NOMO-1 treated with dmso at 0.1 percent for 144 hours (cell line): ENCODE data around the gene CDKN2B.
"Not testable (repeated sequence)": the region's sequence is repeated elsewhere in the genome, so short reads cannot be mapped to it uniquely, and the experiment has no call there.

Experiments
- DNase-seq: peaks from one replicate; lab custom pipeline; 2025; ENCODE audit not compliant: unreplicated experiment; lab: John Stamatoyannopoulos, UW

Gene CDKN2B, protein sequence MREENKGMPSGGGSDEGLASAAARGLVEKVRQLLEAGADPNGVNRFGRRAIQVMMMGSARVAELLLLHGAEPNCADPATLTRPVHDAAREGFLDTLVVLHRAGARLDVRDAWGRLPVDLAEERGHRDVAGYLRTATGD

GRCh38 chr9:22008717-22009505 is at the start of gene CDKN2B:
Gene CDKN2B (minus strand): TSS chr9:22009305. CDS start chr9:22008953, 352 bp downstream.
- no peak for DNase-seq

- not testable (repeated sequence) for DNase-seq
These were observed 48.9 kb upstream of the CDKN2B start for GRCh38 chr9:22057972-22058371.

- no peak for DNase-seq
These were observed 47.3 kb upstream of the CDKN2B start for GRCh38 chr9:22056402-22056801.

GRCh38 chr9:22055090-22055489 is 46.0 kb upstream of the CDKN2B start:
- no peak for DNase-seq

DNA sequence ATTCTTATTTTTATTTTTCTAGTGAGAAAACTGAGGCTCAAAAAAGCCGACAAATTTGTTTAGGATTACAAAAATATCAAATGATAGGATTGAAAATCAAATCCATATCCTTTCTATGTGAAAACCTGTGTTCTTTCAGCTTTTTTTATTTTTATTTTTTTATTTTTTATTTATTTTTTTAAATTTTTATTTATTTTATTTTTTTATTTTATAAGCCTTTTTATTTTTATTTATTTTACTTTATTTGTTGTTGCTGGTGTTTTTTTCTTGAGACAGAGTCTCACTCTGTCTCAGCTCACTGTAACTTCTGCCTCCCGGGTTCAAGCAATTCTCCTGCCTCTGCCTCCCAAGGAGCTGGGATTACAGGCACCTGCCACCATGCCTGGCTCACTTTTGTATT is 45.4 kb upstream of the CDKN2B start:
- DNase-seq, result no peak

GRCh38 chr9:22054076-22054475 is 45.0 kb upstream of the CDKN2B start:
- DNase-seq, result no peak

GRCh38 chr9:22053178-22053577 is 44.1 kb upstream of the CDKN2B start:
- no peak for DNase-seq

- no peak for DNase-seq
These were observed 43.4 kb upstream of the CDKN2B start for GRCh38 chr9:22052376-22052945.

DNA sequence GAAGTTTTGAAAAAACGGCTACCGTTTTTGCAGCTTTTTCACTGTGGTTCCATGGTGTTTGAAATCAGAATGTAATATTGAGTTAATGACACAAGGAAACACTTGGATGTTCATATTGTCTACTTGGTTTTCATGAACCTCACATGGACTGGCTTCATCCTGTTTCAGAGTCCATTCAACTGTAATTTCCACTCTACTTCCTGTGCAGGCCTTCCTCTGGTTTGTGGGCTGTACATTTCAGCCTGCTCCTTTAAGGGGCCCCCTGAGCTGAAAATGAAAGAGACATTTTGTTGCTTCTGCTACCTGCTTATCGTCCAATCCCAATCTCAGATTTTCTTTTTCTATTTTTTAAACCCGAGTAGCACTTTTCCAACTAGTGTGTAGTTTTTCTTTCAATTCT is 41.8 kb upstream of the CDKN2B start:
- DNase-seq, result no peak

- DNase-seq, result no peak
These were observed 40.3 kb upstream of the CDKN2B start for GRCh38 chr9:22049411-22049810.

DNA sequence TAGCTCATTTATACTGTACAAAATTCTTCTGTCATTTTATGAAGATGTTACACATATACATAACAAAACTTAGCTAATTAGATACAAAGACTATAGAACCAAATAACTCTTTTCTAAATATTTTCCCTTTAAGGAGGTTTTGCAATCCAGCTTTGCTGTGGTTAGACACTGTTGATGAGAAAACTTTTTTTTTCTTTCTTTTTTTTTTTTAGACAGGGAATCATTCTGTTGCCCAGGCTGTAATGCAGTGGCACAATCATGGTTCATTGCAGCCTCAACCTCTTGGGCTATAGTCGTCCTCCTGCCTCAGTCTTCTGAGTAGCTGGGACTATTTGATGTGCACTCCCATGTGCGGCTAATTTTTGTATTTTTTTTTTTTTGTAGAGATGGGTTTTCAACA is 38.5 kb upstream of the CDKN2B start:
- no peak for DNase-seq

DNA sequence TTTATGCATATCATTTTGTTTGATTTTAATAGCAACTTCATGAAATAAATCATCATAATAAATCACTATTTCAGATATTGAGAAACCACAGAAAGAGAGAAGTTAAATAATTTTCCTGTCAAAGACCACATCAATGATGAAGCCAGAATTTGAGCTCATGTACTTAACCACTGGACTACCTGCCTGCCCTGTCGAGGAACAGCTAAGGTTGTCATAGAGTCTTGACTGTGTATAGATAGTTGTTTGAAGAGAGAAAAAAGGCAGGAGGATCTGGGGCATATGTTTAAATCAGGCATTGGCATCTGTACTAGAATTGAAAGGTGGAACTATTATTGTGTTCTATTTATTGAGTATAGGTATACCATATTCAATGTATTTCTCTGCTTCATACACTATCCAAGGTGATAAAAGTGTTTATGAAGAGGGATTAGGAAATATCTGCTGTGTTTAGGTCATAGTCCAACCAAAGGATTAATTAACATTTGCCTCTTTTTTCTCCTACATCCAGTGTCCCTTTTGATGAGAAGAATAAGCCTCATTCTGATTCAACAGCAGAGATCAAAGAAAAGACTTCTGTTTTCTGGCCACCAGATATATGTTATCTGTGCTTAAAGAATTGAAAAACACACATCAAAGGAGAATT is 37.3 kb upstream of the CDKN2B start:
- DNase-seq, result no peak

DNA sequence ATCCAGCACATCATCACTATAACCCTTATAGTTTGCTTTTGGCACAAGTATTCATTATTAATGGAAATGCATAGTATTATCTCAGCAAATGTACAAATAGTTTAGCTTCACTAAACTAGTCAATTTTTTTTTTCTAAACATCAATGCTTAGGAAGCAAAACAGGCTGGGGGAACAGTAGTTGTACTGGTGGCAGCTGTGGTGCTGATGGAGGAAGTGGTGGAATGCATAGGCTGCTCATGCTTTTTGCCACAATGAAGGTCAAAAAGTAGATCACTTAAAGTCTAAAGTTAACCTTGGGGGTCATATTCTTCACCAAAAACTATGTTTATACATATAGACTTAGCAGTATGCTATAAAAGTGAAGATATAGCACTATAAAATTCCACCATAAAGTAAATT is 36.3 kb upstream of the CDKN2B start:
- no peak for DNase-seq

DNA sequence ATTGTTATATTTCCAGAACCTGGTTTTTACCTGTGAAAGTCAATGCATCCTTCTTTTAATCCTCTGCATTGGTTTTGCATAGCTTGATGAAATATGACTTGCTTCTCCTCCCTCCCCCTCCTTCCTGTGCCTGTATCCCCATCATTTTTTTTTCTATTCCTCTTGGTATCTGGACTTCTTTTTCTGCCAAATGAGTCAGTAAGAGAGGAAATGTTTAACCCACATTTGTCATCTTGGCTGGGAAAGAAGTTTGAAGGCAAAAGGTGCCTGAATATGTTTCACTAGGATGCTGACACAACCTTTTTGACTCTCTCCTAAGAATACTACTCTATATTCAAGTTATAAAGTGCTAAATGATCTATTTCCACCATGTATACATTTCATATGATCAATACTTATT is 35.5 kb upstream of the CDKN2B start:
- no peak for DNase-seq

- DNase-seq, result no peak
These were observed 34.8 kb upstream of the CDKN2B start for GRCh38 chr9:22043928-22044327.

GRCh38 chr9:22041775-22042174 is 32.7 kb upstream of the CDKN2B start:
- no peak for DNase-seq

GRCh38 chr9:22041344-22041743 is 32.2 kb upstream of the CDKN2B start:
- DNase-seq, result no peak

DNA sequence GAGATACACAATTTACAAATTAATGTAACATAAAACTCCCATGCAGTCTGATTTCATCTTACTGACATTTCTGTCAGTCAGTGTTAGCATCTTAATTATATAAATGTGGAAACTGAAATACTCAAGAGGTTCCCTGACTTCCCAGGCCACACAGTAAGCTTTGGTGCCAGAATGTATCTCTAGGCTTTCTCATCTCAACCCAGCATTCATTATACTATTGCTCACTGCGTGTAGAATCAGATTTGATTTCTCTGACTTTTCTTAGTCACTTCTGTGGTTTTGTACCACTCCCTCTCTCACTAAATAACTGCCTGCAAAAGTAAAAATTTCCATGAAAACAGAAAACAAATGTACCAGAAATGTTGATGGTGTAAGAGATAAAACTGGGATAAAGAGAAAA is 31.7 kb upstream of the CDKN2B start:
- DNase-seq, result no peak

DNA sequence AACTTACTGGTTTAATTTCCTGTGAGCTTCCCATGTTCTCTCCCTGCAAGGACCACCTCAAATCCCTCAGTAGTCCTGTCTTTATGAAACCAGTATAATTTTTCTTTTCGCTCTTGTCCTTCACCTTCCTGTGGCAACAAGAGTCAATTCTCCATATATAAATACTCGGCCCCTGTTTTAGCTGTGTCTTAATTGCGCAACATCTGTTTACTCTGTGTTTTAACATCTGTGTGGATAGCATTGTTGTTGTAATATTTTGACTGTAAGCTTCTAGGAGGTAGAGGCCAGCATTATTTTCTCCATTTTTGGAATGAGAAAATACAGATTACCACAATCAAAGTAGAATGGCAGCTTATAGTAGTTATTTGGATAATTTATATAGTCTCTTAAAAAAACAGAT is 30.2 kb upstream of the CDKN2B start:
- DNase-seq, result no peak

GRCh38 chr9:22037954-22038690 is 29.0 kb upstream of the CDKN2B start:
- DNase-seq, result no peak

DNA sequence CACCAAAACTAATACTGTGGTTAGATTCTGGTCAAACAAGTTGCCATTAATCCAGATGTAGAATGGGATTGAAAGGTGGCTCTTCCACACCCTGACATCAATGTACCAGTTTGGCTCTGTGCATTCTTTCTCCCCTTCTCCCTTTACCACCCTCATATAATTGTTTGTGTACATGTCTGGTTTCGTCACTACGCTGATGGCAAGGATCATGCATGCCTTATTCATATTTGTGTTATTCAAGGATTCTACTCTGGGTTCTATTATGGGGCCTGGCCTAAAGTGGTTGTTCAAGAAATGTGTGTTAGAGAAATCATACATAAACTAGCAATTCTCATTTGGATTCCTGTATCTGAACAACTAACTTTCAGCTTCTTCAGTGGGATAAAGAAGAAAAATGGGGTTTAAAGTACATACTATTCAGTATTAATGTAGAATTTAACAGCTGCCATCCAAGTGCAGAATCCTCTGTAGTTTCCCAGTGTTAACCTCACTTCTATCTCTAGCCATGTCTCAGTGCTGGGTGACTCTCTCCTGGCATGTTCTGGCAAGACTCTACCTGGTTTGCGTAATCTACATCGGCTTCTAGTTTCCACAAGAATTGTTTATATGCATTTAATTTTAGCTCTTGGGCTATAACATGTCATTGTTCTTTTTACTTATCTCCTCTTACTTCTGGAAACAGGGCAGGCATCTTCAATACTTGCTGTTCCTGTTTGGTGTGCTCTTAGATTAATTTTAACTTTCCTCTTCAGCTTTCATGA is 27.9 kb upstream of the CDKN2B start:
- DNase-seq, result no peak
